Endothelial cell of umbilical vein (primary cell): ENCODE data around the gene TMEM126A. TPM values are rescaled to one million over a fixed set of nuclear protein-coding genes. Genes with fewer than 3 reads are reported as not detected.

Source experiments
- BruUV-seq: library from RNA; stranded (reverse); fragments of 400-500 nt; replicated peaks from 2 replicates; lab custom pipeline; 2021; lab: Mats Ljungman, UMichigan
- CTCF ChIA-PET: fragments of 300-600, 350-600 bp; sonication (Branson Sonifier 250); formaldehyde crosslinking; loops from one replicate; lab custom pipeline; 2021; ENCODE audit warnings: antibody characterized with exemption, inconsistent platforms; lab: Charles Lee
- POLR2A ChIA-PET: fragments of 300-600, 350-600 bp; sonication (Branson Sonifier 250); formaldehyde crosslinking; loops from one replicate; lab custom pipeline; 2021; ENCODE audit warnings: antibody characterized with exemption, inconsistent platforms; lab: Charles Lee
- DNase-seq: peaks from one replicate; pipeline ENCODE4 v3.0.0-alpha.2; 2011; ENCODE audit warnings: low read depth, low spot score
- FAIRE-seq: peaks from 2 replicates; lab custom pipeline; 2011; peaks lifted over from hg19 to GRCh38; lab: Jason Lieb, UNC
- H2AFZ ChIP-seq: 2 replicates; pipeline ENCODE4 v1.6.0; 2012; ENCODE audit warnings: low read depth, low read length, control low read depth, inconsistent platforms
- H3K27ac ChIP-seq: 2 replicates; pipeline ENCODE4 v1.5.1; 2011; ENCODE audit warnings: low read depth, mild to moderate bottlenecking, control low read depth, low read length, moderate library complexity; ENCODE audit not compliant: insufficient read depth
- H3K27me3 ChIP-seq, 2 experiments: 2 replicates each; pipeline versions ENCODE4 v1.6.0 to v1.6.1; 2011; ENCODE audit warnings: low read length in 2 of 2, mixed read lengths in 1 of 2; ENCODE audit not compliant: control insufficient read depth in 2 of 2, insufficient read depth in 2 of 2
- H3K36me3 ChIP-seq, 2 experiments: 2 replicates in 1 of 2; 3 replicates in 1 of 2; pipeline ENCODE4 v1.5.1; 2011; ENCODE audit warnings: low read length in 2 of 2, mild to moderate bottlenecking in 1 of 2, moderate library complexity in 1 of 2; ENCODE audit not compliant: control insufficient read depth in 2 of 2, insufficient read depth in 2 of 2; ENCODE audit errors: extremely low read depth in 1 of 2
- H3K4me1 ChIP-seq: 3 replicates; pipeline ENCODE4 v1.5.1; 2011; ENCODE audit warnings: mild to moderate bottlenecking, low read length; ENCODE audit not compliant: control insufficient read depth, insufficient read depth; ENCODE audit errors: extremely low read depth
- H3K4me2 ChIP-seq: 2 replicates; pipeline ENCODE4 v1.6.1; 2011; ENCODE audit warnings: low read length, control low read depth, mixed read lengths; ENCODE audit not compliant: insufficient read depth
- H3K4me3 ChIP-seq, 3 experiments: fragments of 200-600 bp in 1 of 3; sonication (generic), shearing (Covaris generic) in 1 of 3; replicated peaks in 1 of 3; 2 replicates each; pipeline ENCODE4 v1.5.1; 2011 to 2016; ENCODE audit warnings: control low read depth in 3 of 3, low read length in 3 of 3, mild to moderate bottlenecking in 2 of 3, inconsistent platforms in 1 of 3, low read depth in 1 of 3, moderate library complexity in 1 of 3; ENCODE audit not compliant: insufficient read depth in 1 of 3
- H3K79me2 ChIP-seq: 2 replicates; pipeline ENCODE4 v1.6.0; 2012; ENCODE audit warnings: low read length, inconsistent platforms; ENCODE audit not compliant: control insufficient read depth, insufficient read depth
- H3K9ac ChIP-seq: replicated peaks from 2 replicates; pipeline ENCODE3; 2011; ENCODE audit warnings: low read length, control low read depth; ENCODE audit not compliant: insufficient read depth; ENCODE audit errors: extremely low read depth
- H3K9me1 ChIP-seq: replicated peaks from 3 replicates; pipeline ENCODE4 v1.6.0; 2011; ENCODE audit warnings: mild to moderate bottlenecking, low read length; ENCODE audit not compliant: control insufficient read depth, insufficient read depth; ENCODE audit errors: extremely low read depth
- H3K9me3 ChIP-seq: replicated peaks from 2 replicates; pipeline ENCODE4 v1.5.1; 2012; ENCODE audit warnings: low read length, inconsistent platforms; ENCODE audit not compliant: control insufficient read depth, insufficient read depth
- H4K20me1 ChIP-seq: replicated peaks from 2 replicates; pipeline ENCODE3; 2011; ENCODE audit warnings: mild to moderate bottlenecking, low read length; ENCODE audit not compliant: control insufficient read depth, insufficient read depth; ENCODE audit errors: extremely low read depth
- EZH2 ChIP-seq: IDR thresholded peaks from 2 replicates; pipeline ENCODE4 v1.6.1; 2012; ENCODE audit warnings: borderline replicate concordance, low read depth, mild to moderate bottlenecking, moderate library complexity, low read length, inconsistent platforms; ENCODE audit not compliant: severe bottlenecking
- FOS ChIP-seq: IDR thresholded peaks from 2 replicates; pipeline ENCODE4 v1.6.1; 2011; ENCODE audit warnings: mild to moderate bottlenecking, low read length, moderate library complexity, borderline replicate concordance; ENCODE audit not compliant: insufficient read depth
- GATA2 ChIP-seq: IDR thresholded peaks from 2 replicates; pipeline ENCODE4 v1.7.0; 2011; ENCODE audit warnings: low read depth, mild to moderate bottlenecking, moderate library complexity, mixed read lengths, low read length; ENCODE audit not compliant: insufficient read length, insufficient read depth
- JUN ChIP-seq: IDR thresholded peaks from 2 replicates; pipeline ENCODE4 v1.6.1; 2011; ENCODE audit warnings: borderline replicate concordance, low read depth; ENCODE audit not compliant: insufficient read length, insufficient read depth
- MYC ChIP-seq: IDR thresholded peaks from one replicate; pipeline ENCODE4 v1.6.1; 2011; ENCODE audit warnings: mild to moderate bottlenecking, low read depth, low read length
- POLR2A ChIP-seq: IDR thresholded peaks from 2 replicates; pipeline ENCODE4 v1.6.1; 2012; ENCODE audit warnings: low read depth, mild to moderate bottlenecking, control low read depth, low read length
- POLR2AphosphoS5 ChIP-seq: IDR thresholded peaks from 2 replicates; pipeline ENCODE4 v1.6.1; 2012; ENCODE audit warnings: low read depth, mild to moderate bottlenecking, control low read depth, low read length, moderate library complexity; ENCODE audit not compliant: insufficient read depth
- dilution Hi-C: fragments of 300-500 bp; cut with MboI; formaldehyde crosslinking; loops from one replicate; pipeline ENCODE4 v1.15.0; 2019; ENCODE audit warnings: low sequenced_read_pairs; ENCODE audit not compliant: extremely low pct_ligation_motif_present
- intact Hi-C: fragments of 100-400 bp; cut with micrococcal nuclease; formaldehyde crosslinking; loops from one replicate; pipeline ENCODE4 v1.10.0; 2022
- polyA plus RNA-seq, 4 experiments: library from polyadenylated mRNA; depleted of rRNA in 3 of 4; stranded (reverse) in 3 of 4; unstranded in 1 of 4; fragments of >200 nt; gene quantifications; 2 replicates each; pipeline versions ENCODE4 v1.2.1 to v1.2.3, GENCODE V29; 2011 to 2012; ENCODE audit warnings: missing spikeins in 1 of 4
- total RNA-seq: library from RNA; stranded (reverse); gene quantifications from 2 replicates; pipeline ENCODE4 v1.2.3, GENCODE V29; 2021
- TF ChIP-seq, protein P1 (sequence below), 2 donors: IDR thresholded peaks; 1 replicate in 1 of 2; 2 replicates in 1 of 2; pipeline ENCODE4 v1.5.1; 2011; ENCODE audit warnings: low read length in 2 of 2, mild to moderate bottlenecking in 2 of 2, moderate library complexity in 2 of 2, control low read depth in 1 of 2, inconsistent platforms in 1 of 2, low read depth in 1 of 2; ENCODE audit not compliant: insufficient read depth in 1 of 2; ENCODE audit errors: extremely low read depth in 1 of 2
- TF ChIP-seq, protein P2 (sequence below): IDR thresholded peaks from 2 replicates; pipeline ENCODE4 v1.6.1; 2011; ENCODE audit not compliant: insufficient read depth, insufficient read length

TMEM126A gene
- total and polyA plus RNA-seq, 2 donors (not counting 3 experiments of a cell fraction or from before 2014, with no cell fraction given): 35.3 to 45.8 TPM

DNA sequence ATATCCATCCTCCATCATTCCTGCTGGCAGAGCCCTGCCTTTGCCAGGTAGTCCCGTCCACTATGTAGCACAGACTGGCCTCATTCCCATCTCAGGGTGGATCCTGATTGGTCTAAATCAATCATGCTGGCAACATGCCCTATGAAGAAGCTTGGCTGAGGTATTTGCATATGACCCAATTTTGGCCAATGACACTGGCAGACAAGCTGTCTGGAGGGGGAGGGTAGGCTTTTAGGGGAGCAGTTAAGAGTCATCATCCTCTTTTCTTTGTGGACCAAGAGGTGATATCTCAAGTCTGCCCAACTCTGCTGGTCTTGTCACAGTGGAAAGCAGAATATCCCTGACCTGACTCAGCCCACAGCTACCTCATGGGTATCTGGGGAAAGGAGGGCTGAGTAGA is 33.1 kb downstream of the TMEM126A start:
- H3K27me3 ChIP-seq: peaks cover 11 to 32% of the 10 kb centered on the region in 2 experiments
- BruUV-seq: no TSS peak
- ChIA-PET POLR2A (no interaction called here), CTCF (interaction anchor here (1.0 to 2.4 kb wide), 5 partner anchors 12 to 174 kb away, joined by 3 to 10 read pairs (median 4); partner anchors contain the start of gene CCDC83)
- dilution Hi-C loops: no loop called here
- H3K36me3 ChIP-seq: no peaks in the 10 kb centered on the region
- no peaks in the 10 kb centered on the region for H4K20me1 ChIP-seq
- H3K9me3 ChIP-seq: no peaks in the 10 kb centered on the region
- no peak overlapping the region for H3K9ac ChIP-seq
- no peak for FAIRE-seq
- H2AFZ ChIP-seq: no peak overlapping the region
- TF ChIP-seq MYC: no peak
- TF ChIP-seq POLR2A: no peak
- no peak for TF ChIP-seq POLR2AphosphoS5
- no peak for TF ChIP-seq EZH2
- TF ChIP-seq JUN: no peak
- TF ChIP-seq FOS: no peak
- TF ChIP-seq, protein P1, sequence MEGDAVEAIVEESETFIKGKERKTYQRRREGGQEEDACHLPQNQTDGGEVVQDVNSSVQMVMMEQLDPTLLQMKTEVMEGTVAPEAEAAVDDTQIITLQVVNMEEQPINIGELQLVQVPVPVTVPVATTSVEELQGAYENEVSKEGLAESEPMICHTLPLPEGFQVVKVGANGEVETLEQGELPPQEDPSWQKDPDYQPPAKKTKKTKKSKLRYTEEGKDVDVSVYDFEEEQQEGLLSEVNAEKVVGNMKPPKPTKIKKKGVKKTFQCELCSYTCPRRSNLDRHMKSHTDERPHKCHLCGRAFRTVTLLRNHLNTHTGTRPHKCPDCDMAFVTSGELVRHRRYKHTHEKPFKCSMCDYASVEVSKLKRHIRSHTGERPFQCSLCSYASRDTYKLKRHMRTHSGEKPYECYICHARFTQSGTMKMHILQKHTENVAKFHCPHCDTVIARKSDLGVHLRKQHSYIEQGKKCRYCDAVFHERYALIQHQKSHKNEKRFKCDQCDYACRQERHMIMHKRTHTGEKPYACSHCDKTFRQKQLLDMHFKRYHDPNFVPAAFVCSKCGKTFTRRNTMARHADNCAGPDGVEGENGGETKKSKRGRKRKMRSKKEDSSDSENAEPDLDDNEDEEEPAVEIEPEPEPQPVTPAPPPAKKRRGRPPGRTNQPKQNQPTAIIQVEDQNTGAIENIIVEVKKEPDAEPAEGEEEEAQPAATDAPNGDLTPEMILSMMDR (IDR thresholded peaks at IDR 0.05; ENCODE audit: extremely low read depth in 1 of 2, insufficient read depth in 1 of 2, low read depth in 1 of 2, low read length in 2 of 2): no peak
- TF ChIP-seq, protein P2, sequence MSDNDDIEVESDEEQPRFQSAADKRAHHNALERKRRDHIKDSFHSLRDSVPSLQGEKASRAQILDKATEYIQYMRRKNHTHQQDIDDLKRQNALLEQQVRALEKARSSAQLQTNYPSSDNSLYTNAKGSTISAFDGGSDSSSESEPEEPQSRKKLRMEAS: no peak
- TF ChIP-seq GATA2: no peak
- H3K4me2 ChIP-seq: no peak overlapping the region
- no peaks in the 10 kb centered on the region for H3K9me1 ChIP-seq
- H3K4me3 ChIP-seq: no peak overlapping the region
- no peak for DNase-seq
- H3K4me1 ChIP-seq: peaks cover 4% of the 10 kb centered on the region
- intact Hi-C loops: no loop called here
- H3K27ac ChIP-seq: no peak overlapping the region
- no peaks in the 10 kb centered on the region for H3K79me2 ChIP-seq
